Esophagus mucosa (tissue), 1 donor: ENCODE measurements around the gene CRTC3. TPM values are rescaled to one million over a fixed set of nuclear protein-coding genes. Genes with fewer than 3 reads are reported as not detected.
"Not testable (repeated sequence)": the region's sequence is repeated elsewhere in the genome, so short reads cannot be mapped to it uniquely, and the experiment has no call there.

Experiments
- ATAC-seq: fragments of 200-7000 bp; cut with Tn5 transposase; one replicate; pipeline ENCODE4 v1.9.1; 2020
- total RNA-seq: library from RNA; stranded (reverse); gene quantifications from one replicate; pipeline ENCODE4 v1.2.4, GENCODE V29; 2023
- donor health status: DM: yes; HTN: yes; CAD: no.

The CRTC3 gene
- total RNA-seq, 1 donor from 2014 or later: 13.0 TPM

GRCh38 chr15:90654233-90655136 lies 124.8 kb downstream of the CRTC3 start:
- no peak for ATAC-seq

- not testable (repeated sequence) for ATAC-seq
Measured at GRCh38 chr15:90657520-90658172, 127.9 kb downstream of the CRTC3 start.

- ATAC-seq: no peak
Measured at GRCh38 chr15:90659481-90659880, 129.8 kb downstream of the CRTC3 start.

DNA sequence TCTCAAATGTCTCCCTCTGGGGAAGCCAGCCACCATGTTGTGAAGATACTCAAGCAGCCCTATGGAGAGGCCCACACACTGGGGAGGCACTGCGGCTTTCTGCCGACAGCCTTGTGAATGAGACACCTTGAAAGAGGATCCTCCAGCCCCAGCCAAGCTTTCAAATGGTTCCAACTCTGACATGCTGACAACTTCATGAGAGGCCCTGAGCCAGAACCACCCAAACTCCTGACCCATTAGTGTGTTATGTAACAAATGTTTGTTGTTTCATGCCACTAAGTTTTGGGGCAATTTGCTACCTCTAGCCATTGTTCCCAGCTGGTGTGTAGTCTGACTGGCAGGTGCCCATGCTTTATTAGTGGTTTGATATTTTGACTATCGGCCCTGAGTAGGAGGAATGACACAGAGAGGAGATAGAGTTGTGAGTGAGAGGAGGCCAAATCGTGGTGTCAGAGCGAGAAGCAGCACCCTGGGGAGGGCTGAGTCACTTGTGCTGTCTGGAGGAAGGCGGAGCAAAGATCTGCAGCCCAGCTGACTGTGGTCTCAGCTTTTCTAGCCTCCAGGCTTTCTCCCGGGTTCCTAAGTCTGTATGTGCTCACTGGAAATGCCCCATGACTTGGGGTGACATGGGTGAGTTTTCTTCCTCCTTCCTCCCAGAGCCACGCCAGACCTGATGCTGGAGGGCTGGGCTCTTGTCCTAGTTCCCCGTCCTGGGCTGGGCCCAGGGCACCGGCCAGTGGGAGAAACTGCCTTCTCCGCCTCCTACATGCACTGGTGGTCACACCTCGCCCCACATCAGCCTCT lies 130.7 kb downstream of the CRTC3 start:
- peak; percentile 86 for ATAC-seq

DNA sequence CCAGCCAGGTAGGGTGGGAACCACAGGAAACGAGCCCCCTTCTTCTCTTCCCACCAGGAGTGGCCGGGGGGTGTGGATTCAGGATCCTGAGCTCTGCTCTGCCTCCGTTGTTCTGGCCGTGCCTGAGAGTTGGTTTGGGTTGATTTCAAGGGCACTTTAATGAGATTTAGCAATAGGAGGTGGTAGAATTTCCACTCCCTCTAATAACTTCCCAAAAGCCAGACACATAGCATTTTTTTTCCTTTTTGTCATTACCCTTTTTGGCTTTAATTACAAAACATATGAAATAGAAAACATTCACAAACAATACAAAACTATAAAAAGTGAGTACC lies 131.2 kb downstream of the CRTC3 start:
- not testable (repeated sequence) for ATAC-seq

DNA sequence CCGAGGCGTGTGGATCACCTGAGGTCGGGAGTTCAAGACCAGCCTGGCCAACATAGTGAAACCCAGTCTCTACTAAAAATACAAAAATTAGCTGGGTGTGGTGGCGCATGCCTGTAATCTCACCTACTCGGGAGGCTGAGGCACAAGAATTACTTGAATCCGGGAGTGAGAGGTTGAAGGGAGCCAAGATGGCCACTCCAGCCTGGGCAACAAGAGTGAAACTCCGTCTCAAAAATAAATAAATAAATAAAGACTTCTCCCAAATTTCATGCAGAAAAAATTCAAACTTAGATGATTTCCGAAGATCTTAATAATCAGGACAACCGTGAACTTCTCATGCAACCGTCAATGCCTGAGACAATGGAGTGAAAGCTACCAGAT lies 134.3 kb downstream of the CRTC3 start:
- ATAC-seq: not testable (repeated sequence)

DNA sequence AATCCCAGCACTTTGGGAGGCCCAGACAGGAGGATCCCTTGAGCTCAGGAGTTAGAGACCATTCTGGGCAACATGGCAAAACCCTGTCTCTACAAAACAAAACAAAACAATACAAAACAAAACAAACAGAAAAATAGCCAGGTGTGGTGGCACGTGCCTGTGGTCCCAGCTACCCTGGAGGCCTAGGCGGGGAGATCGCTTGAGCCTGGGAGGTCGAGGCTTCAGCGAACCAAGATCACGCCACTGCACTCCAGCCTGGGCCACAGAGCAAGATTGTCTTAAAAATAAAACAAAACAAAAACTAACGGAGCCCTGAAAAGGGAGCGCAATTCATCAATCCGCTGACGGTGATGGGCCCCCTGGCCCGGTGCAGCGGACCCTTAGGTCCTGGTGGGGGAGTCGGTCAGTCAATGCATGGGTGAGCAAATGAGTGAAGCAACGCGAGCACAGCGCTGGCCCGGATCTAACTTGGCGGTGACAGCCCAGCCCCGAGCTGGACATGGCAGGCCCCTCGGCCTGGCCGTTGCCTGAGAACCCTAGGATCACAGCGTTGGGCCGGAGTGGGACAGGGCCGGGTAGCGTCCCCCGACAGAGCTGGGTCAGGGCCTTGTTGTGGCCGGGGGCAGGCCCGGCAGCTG lies 135.0 kb downstream of the CRTC3 start:
- ATAC-seq: peak; percentile 27

GRCh38 chr15:90665288-90666134 lies 135.8 kb downstream of the CRTC3 start:
- ATAC-seq: peak; percentile 77

GRCh38 chr15:90666135-90666909 lies 136.6 kb downstream of the CRTC3 start:
- ATAC-seq: no peak

GRCh38 chr15:90667073-90667754 lies 137.5 kb downstream of the CRTC3 start:
- no peak for ATAC-seq

DNA sequence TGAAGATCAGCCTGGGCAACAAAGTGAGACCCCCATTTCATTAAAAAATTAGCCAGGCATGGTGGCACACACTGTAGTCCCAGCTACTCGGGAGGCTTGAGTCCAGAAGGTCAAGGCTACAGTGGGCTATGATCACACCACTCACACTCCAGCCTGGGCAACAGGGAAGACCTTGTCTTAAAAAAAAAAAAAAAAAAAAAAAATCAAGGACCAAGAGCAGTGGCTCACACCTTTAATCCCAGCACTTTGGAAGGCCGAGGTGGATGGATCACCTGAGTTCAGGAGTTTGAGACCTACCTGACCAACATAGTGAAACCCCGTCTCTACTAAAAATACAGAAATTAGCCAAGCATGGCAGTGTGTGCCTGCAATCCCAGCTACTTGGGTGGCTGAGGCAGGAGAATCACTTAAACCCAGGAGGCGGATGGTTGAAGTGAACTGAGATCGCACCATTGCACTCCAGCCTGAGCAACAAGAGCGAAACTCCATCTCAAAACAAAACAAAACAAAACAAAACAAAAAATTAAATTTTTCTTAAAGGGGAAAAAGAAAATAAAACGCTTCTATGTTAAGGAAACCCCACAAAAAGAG lies 138.1 kb downstream of the CRTC3 start:
- not testable (repeated sequence) for ATAC-seq

GRCh38 chr15:90670631-90671030 lies 140.9 kb downstream of the CRTC3 start:
- not testable (repeated sequence) for ATAC-seq

DNA sequence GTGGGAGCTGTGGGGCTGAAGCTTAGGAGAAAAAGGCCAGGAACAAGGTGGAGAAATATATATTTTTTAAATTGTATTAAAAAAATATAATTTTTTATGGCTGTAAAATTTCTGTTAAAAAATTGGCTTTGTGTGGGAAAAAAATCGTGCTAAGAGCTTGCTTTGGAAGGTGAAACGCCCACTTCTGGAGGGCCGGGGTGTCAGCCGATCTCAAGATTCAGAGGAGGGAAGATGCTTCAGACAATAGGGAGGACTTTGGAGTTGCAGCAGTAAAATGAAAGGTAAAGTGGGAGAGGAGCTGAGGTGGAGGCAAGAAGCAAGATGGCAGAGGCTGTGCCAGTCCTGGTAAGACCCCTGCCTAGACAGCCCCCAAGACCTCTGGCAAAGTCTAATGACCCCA lies 141.5 kb downstream of the CRTC3 start:
- ATAC-seq: no peak

GRCh38 chr15:90673357-90673756 lies 143.6 kb downstream of the CRTC3 start:
- ATAC-seq: not testable (repeated sequence)

GRCh38 chr15:90674476-90674875 lies 144.8 kb downstream of the CRTC3 start:
- ATAC-seq: no peak

DNA sequence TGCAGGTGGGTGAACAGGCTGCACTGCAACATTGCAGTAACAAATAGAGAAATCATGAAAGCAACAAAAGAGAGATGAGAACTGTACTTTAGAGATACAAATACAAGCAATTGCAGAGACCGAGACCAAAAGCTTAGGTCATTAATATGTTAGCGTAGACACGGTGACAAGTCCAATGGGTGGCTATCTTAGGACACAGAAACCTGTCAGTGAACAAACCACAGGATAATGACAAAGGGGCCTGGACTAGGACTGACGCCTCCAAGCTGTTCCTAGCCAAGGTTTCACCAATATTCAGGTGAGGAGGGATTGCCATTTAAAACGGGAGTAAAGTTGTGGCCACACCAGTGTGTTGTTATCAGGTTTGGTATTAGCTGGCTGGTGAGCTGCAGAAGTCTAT lies 145.7 kb downstream of the CRTC3 start:
- ATAC-seq: no peak

DNA sequence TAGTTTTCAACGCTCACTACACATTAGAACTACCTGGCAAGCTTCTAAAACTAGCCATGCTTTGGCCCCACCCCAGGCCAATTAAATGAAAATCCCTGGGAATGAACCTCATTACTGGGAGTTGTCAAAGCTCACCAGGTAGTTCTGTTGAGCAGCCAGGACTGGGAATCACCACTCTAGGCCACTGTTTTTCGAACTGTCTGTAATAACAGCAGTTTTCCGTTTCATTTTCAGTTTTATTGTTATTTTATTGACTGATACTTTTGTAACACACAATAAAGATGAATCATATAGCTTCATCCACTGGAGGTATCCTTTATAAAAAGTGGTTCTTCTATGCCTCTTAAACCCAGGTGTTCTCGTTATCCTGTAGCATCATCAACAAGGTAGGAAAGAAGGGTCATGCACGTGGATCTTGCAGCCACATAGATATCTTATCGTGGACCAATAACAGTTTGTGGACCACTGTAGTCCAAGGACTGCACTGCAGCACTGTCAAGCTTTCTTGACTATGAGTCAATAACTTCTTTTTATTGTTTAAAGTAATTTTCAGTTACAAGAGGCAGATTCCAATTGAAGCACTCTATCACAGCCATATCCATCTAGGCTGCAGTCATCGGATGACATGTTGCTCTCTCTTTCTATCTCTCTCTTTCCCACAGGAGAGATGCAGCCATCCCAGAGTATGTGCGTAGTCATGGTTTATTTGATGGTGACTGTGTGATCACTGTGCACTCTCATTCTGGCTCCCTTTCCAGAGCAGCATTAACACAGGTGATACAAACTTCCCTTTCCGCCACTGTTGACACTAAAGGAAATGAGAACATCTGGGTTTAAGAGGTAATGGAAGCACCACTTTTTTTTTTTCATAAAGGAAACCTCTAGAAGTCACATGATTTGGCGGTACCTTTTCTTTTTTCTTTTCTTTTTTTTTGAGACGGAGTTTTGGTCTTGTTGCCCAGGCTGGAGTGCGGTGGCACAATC lies 148.4 kb downstream of the CRTC3 start:
- no peak for ATAC-seq

DNA sequence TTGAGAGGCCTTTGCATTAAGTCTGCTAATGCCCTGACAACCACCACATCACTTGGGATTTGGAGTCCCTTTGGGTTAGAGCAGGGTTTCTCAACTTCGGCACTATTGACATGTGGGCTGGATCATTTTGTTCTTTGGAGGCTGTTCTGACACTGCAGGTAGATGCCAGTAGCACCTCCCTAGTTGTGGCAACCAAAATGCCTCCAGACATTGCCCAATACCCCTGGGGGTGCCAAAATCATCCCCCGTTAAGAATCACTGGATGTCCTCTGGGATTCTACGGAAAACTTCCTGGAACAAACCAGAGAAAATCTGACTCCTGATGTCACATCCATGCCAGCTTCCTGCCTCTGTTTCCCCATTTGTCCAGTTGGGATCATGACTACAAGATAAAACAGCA lies 150.2 kb downstream of the CRTC3 start:
- no peak for ATAC-seq
